ENCODE data around the gene KCNAB1.

DNA sequence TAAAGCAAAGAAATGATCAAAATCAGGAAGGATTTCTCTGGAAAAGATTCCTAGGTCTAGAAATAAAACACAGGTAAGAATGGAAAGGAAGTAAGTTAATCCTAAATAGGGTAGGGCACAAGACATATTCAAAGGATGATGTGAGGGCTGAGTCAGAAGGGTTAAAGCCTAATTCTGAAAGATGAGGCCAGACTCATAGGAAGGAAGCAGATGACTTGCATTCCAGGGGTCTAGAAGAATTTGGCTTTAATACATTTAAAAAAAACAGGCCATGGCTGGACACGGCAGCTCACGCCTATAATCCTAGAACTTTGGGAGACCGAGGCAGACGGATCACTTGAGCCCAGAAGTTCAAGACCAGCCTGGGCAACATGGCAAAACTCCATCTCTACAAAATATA is 431.4 kb downstream of the KCNAB1 start:
- TF ChIP-seq POLR2AphosphoS5 (IDR thresholded peaks at IDR 0.05; ENCODE audit: low read depth, low read length): no peak
- TF ChIP-seq, protein P1, sequence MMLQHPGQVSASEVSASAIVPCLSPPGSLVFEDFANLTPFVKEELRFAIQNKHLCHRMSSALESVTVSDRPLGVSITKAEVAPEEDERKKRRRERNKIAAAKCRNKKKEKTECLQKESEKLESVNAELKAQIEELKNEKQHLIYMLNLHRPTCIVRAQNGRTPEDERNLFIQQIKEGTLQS (IDR thresholded peaks at IDR 0.05): no peak
- TF ChIP-seq JUND (IDR thresholded peaks at IDR 0.05): no peak
- TF ChIP-seq, protein P2, sequence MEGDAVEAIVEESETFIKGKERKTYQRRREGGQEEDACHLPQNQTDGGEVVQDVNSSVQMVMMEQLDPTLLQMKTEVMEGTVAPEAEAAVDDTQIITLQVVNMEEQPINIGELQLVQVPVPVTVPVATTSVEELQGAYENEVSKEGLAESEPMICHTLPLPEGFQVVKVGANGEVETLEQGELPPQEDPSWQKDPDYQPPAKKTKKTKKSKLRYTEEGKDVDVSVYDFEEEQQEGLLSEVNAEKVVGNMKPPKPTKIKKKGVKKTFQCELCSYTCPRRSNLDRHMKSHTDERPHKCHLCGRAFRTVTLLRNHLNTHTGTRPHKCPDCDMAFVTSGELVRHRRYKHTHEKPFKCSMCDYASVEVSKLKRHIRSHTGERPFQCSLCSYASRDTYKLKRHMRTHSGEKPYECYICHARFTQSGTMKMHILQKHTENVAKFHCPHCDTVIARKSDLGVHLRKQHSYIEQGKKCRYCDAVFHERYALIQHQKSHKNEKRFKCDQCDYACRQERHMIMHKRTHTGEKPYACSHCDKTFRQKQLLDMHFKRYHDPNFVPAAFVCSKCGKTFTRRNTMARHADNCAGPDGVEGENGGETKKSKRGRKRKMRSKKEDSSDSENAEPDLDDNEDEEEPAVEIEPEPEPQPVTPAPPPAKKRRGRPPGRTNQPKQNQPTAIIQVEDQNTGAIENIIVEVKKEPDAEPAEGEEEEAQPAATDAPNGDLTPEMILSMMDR (IDR thresholded peaks at IDR 0.05 in 2 of 3, conservative IDR thresholded peaks at IDR 0.05 in 1 of 3; ENCODE audit: borderline replicate concordance in 1 of 3, insufficient read depth in 1 of 3, low read depth in 2 of 3, low read length in 2 of 3): no peak
- TF ChIP-seq EZH2 (IDR thresholded peaks at IDR 0.05): no peak
- TF ChIP-seq SP1 (IDR thresholded peaks at IDR 0.05; ENCODE audit: low read depth): no peak
- TF ChIP-seq POLR2A (IDR thresholded peaks at IDR 0.05; ENCODE audit: borderline replicate concordance, extremely low read depth, insufficient read depth, insufficient read length): no peak
- TF ChIP-seq ELF1 (IDR thresholded peaks at IDR 0.05; ENCODE audit: borderline replicate concordance, low read depth): no peak
- TF ChIP-seq YY1 (IDR thresholded peaks at IDR 0.05; ENCODE audit: extremely low read depth, insufficient replicate concordance, low read depth, low read length): no peak
- no peak for TF ChIP-seq EGR1 (IDR thresholded peaks at IDR 0.05; ENCODE audit: low read depth)
- TF ChIP-seq SIN3A (IDR thresholded peaks at IDR 0.05; ENCODE audit: low read depth): no peak

Measured in HCT116 (cell line).